Gastroesophageal sphincter (tissue), 4 donors: Measurements from ENCODE around the gene STK24. TPM values are rescaled to one million over a fixed set of nuclear protein-coding genes. Genes with fewer than 3 reads are reported as not detected.

Experiments used
- ATAC-seq: fragments of 150-250 bp; one replicate; pipeline ENCODE4 v1.9.1; 2016; ENCODE audit warnings: mild to moderate bottlenecking, moderate library complexity
- H3K27ac ChIP-seq, 4 donors: fragments of 200-600 bp; sonication (generic) in 3 of 4; 1 replicate in 3 of 4; 2 replicates in 1 of 4; pipeline ENCODE4 v1.5.1; 2016 to 2019
- H3K27me3 ChIP-seq: fragments of 200-600 bp; sonication (generic); one replicate; pipeline ENCODE4 v1.5.1; 2019
- H3K36me3 ChIP-seq, 2 donors: fragments of 200-600 bp; sonication (generic); one replicate each; pipeline ENCODE4 v1.5.1; 2019; ENCODE audit warnings: control low read depth in 1 of 2
- H3K4me1 ChIP-seq, 3 donors: fragments of 200-600 bp; sonication (generic); 1 replicate in 2 of 3; 2 replicates in 1 of 3; pipeline ENCODE4 v1.5.1; 2016 to 2019; ENCODE audit warnings: control low read depth in 2 of 3
- H3K4me3 ChIP-seq, 2 donors: fragments of 200-600 bp; sonication (generic); one replicate each; pipeline ENCODE4 v1.5.1; 2019; ENCODE audit warnings: mild to moderate bottlenecking in 1 of 2, moderate library complexity in 1 of 2
- H3K9me3 ChIP-seq, 3 donors: fragments of 200-600 bp; sonication (generic); one replicate each; pipeline ENCODE4 v1.5.1; 2017 to 2019; ENCODE audit warnings: control low read depth in 2 of 3
- EP300 ChIP-seq: sonication (generic); formaldehyde crosslinking; IDR thresholded peaks from one replicate; pipeline ENCODE4 v1.6.1; 2017; ENCODE audit warnings: antibody characterized with exemption, mild to moderate bottlenecking
- POLR2A ChIP-seq, 2 donors: fragments of 450-650 bp; IDR thresholded peaks; one replicate each; pipeline ENCODE4 v1.6.1; 2017; ENCODE audit warnings: antibody characterized with exemption in 2 of 2, mild to moderate bottlenecking in 2 of 2, moderate library complexity in 1 of 2
- POLR2AphosphoS5 ChIP-seq: sonication (generic); formaldehyde crosslinking; IDR thresholded peaks from one replicate; pipeline ENCODE4 v1.6.1; 2017; ENCODE audit warnings: antibody characterized with exemption
- WGBS, 2 donors: methylation state at CpG; one replicate each; pipeline ENCODE4 v1.1.5; 2018; ENCODE audit warnings: low coverage in 1 of 2; 5-methylcytosine and 5-hydroxymethylcytosine counted together
- total RNA-seq, 4 donors: library from RNA; depleted of rRNA; stranded (reverse); fragments of >200 nt; gene quantifications; one replicate each; pipeline ENCODE4 v1.1.0, GENCODE V29; 2016
- TF ChIP-seq, protein P1 (sequence below), 4 experiments: fragments of 200-600 bp in 2 of 4; fragments of 450-650 bp in 2 of 4; sonication (generic) in 1 of 4; IDR thresholded peaks; one replicate each; pipeline ENCODE4 v1.5.1; 2017 to 2019; ENCODE audit warnings: antibody characterized with exemption in 4 of 4, mild to moderate bottlenecking in 2 of 4, moderate library complexity in 2 of 4

The STK24 gene
- total RNA-seq, 4 donors from 2014 or later: 60.2 to 157 (median 102) TPM

- H3K4me1 ChIP-seq: no peaks in the 10 kb centered on the region
- TF ChIP-seq POLR2AphosphoS5 (no peak), EP300 (no peak), POLR2A (IDR thresholded peaks at IDR 0.05) (no peak)
- TF ChIP-seq, protein P1, sequence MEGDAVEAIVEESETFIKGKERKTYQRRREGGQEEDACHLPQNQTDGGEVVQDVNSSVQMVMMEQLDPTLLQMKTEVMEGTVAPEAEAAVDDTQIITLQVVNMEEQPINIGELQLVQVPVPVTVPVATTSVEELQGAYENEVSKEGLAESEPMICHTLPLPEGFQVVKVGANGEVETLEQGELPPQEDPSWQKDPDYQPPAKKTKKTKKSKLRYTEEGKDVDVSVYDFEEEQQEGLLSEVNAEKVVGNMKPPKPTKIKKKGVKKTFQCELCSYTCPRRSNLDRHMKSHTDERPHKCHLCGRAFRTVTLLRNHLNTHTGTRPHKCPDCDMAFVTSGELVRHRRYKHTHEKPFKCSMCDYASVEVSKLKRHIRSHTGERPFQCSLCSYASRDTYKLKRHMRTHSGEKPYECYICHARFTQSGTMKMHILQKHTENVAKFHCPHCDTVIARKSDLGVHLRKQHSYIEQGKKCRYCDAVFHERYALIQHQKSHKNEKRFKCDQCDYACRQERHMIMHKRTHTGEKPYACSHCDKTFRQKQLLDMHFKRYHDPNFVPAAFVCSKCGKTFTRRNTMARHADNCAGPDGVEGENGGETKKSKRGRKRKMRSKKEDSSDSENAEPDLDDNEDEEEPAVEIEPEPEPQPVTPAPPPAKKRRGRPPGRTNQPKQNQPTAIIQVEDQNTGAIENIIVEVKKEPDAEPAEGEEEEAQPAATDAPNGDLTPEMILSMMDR (IDR thresholded peaks at IDR 0.05): no peak
- peaks cover 0 to 38% of the 10 kb centered on the region in 2 donors for H3K36me3 ChIP-seq
- no peaks in the 10 kb centered on the region for H3K9me3 ChIP-seq
- WGBS, 2 donors: 59 to 68% methylated on average over 3 to 9 of the region's 11 CpGs
- ATAC-seq: no peak
- no peak overlapping the region for H3K4me3 ChIP-seq
- no peaks in the 10 kb centered on the region for H3K27me3 ChIP-seq
- no peak overlapping the region for H3K27ac ChIP-seq
These were observed 146.8 kb downstream of the STK24 start for GRCh38 chr13:98429977-98430736.

- H3K9me3 ChIP-seq: no peaks in the 10 kb centered on the region
- no peak overlapping the region for H3K27ac ChIP-seq
- ATAC-seq: no peak
- 91 to 97% methylated on average over 5 to 7 of the region's 7 CpGs for WGBS, 2 donors
- peaks cover 0 to 44% of the 10 kb centered on the region in 2 donors for H3K36me3 ChIP-seq
- no peak for TF ChIP-seq EP300
- TF ChIP-seq, protein P1 (IDR thresholded peaks at IDR 0.05): no peak
- no peak for TF ChIP-seq POLR2AphosphoS5
- TF ChIP-seq POLR2A (IDR thresholded peaks at IDR 0.05): no peak
- H3K4me3 ChIP-seq: no peak overlapping the region
- no peaks in the 10 kb centered on the region for H3K4me1 ChIP-seq
- no peaks in the 10 kb centered on the region for H3K27me3 ChIP-seq
These were observed 147.4 kb downstream of the STK24 start for GRCh38 chr13:98429531-98429930.

DNA sequence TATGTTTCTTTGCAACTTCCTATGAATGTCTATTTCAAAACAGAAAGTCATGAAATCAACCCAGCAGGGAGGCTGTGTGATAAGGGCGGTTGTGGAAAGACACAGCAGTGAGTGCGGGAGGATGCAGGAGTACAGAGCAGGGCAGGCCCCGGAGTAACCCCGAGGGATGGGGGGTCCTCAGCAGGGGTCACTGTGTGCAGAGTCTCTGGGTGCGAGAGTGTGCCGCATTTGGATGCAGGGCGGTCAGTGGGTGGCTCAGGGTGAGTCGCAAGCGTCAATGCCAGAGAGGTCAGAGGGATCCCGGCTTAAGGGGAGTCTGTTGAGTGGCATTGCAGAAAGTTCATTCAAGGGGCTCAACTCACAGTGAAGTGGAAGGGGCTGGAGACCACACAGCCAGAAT, 147.8 kb downstream of the STK24 start:
- no peak overlapping the region for H3K27ac ChIP-seq
- no peaks in the 10 kb centered on the region for H3K27me3 ChIP-seq
- H3K36me3 ChIP-seq: peaks cover 0 to 48% of the 10 kb centered on the region in 2 donors
- TF ChIP-seq EP300 (no peak), POLR2A (IDR thresholded peaks at IDR 0.05) (no peak), POLR2AphosphoS5 (no peak)
- TF ChIP-seq, protein P1 (IDR thresholded peaks at IDR 0.05): no peak
- no peaks in the 10 kb centered on the region for H3K9me3 ChIP-seq
- ATAC-seq: no peak
- WGBS, 2 donors: 80% methylated on average over 10 of the region's 10 CpGs; no CpG with 5 or more reads in 1 of the 2 donors
- no peaks in the 10 kb centered on the region for H3K4me1 ChIP-seq
- H3K4me3 ChIP-seq: no peak overlapping the region

GRCh38 chr13:98428256-98428966, 148.5 kb downstream of the STK24 start:
- no peaks in the 10 kb centered on the region for H3K9me3 ChIP-seq
- no peak overlapping the region for H3K4me3 ChIP-seq
- no peaks in the 10 kb centered on the region for H3K4me1 ChIP-seq
- no peak overlapping the region for H3K27ac ChIP-seq
- peaks cover 0 to 48% of the 10 kb centered on the region in 2 donors for H3K36me3 ChIP-seq
- TF ChIP-seq, protein P1 (IDR thresholded peaks at IDR 0.05): no peak
- no peak for TF ChIP-seq POLR2A (IDR thresholded peaks at IDR 0.05)
- TF ChIP-seq EP300: no peak
- no peaks in the 10 kb centered on the region for H3K27me3 ChIP-seq
- whole genome bisulfite sequencing, 2 donors: 88 to 90% methylated on average over 9 to 10 of the region's 15 CpGs
- no peak for ATAC-seq
